Activated CD4-positive, alpha-beta T cell treated with anti-CD3 and anti-CD28 coated beads, Interleukin-2, amount 50 U/mL, for 24 hours (primary cell): ENCODE measurements around the gene TDRD6.

Source experiments
- DNase-seq, 2 donors: peaks; one replicate each; pipeline ENCODE4 v3.0.0-alpha.2; 2020; ENCODE audit warnings: low read depth in 1 of 2, low spot score in 1 of 2

The TDRD6 gene

GRCh38 chr6:46676604-46677313 lies 10.9 kb upstream of the TDRD6 start:
- no peak for DNase-seq

DNA sequence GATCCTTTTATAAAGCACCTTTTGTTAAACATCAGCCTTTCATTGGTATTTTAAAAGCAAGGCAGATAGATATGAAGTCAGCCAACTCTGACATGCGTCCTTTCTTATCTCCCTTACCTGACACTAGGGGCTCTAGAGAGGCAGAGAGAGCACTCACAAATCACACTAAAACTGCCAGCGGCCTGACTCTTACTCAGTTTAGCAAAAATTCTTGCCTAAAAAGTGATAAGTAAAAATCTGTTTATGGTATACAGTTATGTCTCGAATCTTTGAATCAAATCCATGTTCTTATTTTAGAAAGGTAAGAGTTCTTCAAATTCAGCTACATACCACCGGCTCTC lies 10.4 kb upstream of the TDRD6 start:
- no peak for DNase-seq

DNA sequence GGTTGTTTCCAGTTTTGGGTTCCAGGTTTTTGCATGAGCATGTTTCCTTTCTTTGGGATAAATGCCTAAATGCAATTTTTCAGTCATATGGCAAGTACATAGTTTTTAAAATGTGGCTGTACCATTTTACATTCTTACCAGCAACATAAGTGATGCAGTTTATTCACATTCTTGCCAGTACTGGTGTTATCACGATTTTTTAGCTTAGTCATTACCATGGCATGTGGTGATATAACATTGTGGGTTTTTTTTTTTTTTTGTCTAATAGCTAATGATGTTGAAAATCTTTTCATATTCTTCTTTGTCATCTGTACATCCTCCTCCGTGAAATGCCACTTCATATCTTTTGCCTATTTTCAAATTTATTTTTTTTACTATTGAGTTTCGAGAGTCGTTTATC lies 2.9 kb upstream of the TDRD6 start:
- no peak for DNase-seq

DNA sequence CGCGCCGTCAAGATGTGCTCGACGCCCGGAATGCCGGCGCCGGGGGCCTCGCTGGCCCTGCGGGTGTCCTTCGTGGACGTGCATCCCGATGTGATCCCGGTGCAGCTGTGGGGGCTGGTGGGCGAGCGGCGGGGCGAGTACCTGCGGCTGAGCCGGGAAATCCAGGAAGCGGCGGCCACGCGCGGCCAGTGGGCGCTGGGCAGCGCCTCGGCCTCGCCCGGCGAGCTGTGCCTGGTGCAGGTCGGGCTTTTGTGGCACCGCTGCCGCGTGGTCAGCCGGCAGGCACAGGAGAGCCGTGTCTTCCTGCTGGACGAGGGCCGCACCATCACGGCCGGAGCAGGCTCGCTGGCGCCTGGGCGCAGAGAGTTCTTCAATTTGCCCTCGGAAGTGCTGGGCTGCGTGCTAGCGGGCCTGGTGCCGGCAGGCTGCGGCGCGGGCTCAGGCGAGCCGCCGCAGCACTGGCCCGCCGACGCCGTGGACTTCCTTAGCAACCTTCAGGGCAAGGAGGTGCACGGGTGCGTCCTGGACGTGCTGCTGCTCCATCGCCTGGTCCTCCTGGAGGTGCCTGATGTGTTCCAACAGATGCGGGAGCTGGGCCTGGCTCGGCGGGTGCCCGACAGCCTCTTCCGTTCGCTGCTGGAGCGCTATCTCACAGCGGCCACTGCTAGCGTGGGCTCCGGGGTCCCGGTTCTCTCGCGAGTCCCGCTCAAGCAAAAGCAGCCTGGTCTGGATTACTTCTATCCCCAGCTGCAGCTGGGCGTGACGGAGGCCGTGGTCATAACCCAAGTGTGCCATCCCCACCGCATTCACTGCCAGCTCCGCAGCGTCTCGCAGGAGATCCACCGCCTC lies 656 bp downstream of the TDRD6 start:
- no peak for DNase-seq

GRCh38 chr6:46688966-46689335 lies 1.3 kb downstream of the TDRD6 start:
- no peak for DNase-seq

DNA sequence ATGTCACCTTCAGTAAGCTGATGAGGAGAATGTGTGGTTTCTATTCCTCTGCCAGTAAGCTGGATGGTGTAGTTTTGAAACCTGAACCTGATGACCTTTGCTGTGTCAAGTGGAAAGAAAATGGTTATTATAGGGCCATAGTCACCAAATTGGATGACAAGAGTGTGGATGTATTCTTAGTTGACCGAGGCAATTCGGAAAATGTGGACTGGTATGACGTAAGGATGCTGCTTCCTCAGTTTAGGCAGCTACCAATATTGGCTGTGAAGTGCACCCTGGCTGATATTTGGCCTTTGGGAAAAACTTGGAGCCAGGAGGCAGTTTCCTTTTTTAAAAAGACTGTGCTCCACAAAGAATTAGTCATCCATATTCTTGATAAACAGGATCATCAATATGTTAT lies 2.0 kb downstream of the TDRD6 start:
- DNase-seq, result no peak

- DNase-seq, result no peak
Measured at GRCh38 chr6:46690141-46690755, 2.6 kb downstream of the TDRD6 start.

DNA sequence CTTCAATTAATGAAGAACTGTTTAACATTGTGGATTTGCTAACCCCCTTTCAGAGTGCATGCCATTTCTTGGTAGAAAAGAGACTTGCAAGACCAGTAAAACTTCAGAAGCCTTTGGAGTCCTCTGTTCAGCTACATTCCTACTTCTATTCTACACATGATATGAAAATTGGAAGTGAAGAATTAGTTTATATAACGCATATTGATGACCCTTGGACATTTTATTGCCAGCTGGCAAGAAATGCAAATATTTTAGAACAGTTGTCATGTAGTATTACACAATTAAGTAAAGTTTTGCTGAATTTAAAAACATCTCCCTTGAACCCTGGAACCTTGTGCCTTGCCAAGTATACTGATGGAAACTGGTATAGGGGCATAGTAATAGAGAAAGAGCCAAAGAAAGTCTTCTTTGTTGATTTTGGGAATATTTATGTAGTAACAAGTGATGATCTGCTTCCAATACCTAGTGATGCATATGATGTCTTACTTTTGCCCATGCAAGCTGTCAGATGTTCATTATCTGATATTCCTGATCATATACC lies 3.3 kb downstream of the TDRD6 start:
- DNase-seq, result no peak

GRCh38 chr6:46699970-46700369 lies 12.3 kb downstream of the TDRD6 start:
- DNase-seq, result no peak

DNA sequence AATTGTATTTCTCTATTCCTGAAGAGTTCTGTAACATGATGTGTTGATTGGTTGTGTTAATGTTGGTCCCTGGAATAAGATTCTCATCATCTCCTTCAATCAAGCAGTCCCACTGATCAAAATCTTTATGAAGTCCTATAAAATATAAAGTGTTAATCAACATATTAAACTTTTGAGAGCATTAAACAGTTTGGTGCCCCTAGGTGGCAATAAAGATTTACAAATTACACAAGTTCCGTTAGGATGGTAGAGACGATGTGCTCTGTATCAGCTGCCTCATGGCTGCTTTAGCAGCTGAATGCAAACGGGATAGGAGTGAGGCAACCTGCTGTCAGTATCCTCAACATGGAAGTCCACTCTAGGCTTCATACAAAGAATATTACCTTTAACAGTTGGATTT lies 16.9 kb downstream of the TDRD6 start:
- no peak for DNase-seq

DNA sequence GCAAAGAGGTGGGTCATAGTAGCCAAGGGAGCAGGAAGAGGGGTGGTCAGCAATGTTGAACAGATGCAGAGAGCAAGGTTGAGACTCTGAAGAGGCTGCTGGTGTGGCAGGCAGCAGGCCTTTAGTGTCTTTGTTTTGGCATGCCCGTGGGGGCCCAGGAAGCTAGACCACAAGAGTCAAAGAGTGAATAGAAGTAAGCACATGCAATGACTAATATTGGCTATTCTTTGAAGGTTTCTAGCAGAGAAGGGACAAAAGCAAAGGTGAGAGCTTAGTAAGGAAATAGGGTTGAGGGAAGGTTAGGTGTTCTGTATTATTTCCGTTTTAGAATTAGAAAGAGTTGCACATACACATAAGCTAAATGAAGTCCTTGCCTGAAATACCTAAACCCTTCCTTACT lies 18.8 kb downstream of the TDRD6 start:
- no peak for DNase-seq

GRCh38 chr6:46711491-46711890 lies 23.8 kb downstream of the TDRD6 start:
- no peak for DNase-seq

DNA sequence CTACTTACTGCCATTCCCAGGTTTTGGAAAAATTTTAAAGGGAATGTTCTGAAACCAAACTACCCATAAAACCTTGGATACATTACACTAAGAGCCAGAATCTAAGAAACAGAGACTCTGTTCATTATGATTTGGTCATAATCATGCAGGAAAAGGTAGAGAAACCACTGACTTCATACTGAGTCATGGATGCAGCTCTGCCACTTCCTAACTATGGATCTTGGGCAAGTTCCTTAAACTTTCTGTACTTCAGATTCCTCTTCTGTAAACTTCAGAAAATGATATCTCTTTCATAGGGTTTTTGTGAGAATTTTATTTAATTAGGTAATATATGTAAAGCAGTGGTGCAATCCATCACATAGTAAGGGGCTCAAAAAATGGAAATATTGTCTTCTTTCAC lies 27.5 kb downstream of the TDRD6 start:
- no peak for DNase-seq

GRCh38 chr6:46719099-46719498 lies 31.4 kb downstream of the TDRD6 start:
- no peak for DNase-seq

- no peak for DNase-seq
Measured at GRCh38 chr6:46720401-46720800, 32.7 kb downstream of the TDRD6 start.

- no peak for DNase-seq
Measured at GRCh38 chr6:46729787-46730326, 42.2 kb downstream of the TDRD6 start.

DNA sequence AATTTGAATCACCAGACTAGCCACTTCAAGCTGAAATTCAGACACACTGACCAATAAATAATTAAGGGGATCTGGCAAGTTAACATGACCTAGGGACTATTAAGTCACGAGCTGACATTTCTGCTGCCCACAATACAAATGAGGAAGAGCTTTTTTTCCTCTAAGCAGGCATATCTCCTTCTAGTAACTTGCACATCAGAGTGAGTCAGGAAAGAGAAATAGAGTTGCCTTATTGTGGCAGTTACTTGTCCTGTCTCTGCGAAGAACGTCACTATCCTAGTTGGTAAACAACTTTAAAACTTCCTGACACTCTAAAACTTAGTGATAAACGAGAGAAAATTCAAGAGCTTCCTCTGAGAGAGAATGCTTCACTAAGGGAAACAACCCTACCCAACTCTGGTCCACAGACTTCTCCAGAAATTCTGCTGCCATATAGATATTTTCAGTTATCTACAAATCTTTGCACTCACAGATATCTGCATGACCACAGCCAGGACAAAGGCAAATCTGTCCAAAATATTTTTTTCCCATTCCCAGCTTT lies 43.3 kb downstream of the TDRD6 start:
- no peak for DNase-seq

GRCh38 chr6:46733341-46733801 lies 45.7 kb downstream of the TDRD6 start:
- no peak for DNase-seq

GRCh38 chr6:46734867-46735719 lies 47.4 kb downstream of the TDRD6 start, which contains the start of gene PLA2G7:
PLA2G7 (minus strand) TSS chr6:46735375; CDS start chr6:46722891, 12,484 bp downstream.
- no peak for DNase-seq

- DNase-seq, result no peak
Measured at GRCh38 chr6:46735720-46736031, 48.0 kb downstream of the TDRD6 start.

DNA sequence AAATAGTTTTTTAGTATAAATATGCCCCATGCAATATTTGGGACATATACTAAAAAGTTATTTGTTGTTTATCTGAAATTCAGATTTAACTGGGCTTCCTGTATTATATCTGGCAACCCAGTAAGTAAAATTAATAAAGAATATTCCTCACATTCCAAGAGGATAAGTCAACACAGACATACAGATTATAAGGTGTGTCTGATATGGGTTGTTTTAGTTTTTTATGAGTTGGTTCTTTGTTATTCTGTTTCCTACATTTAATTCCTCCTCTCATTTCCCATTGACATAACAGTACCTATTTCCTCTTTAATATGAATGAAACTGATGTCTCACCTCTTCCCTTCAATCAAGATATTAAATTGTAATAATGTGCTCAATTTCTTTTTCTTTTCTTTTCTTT lies 49.2 kb downstream of the TDRD6 start:
- DNase-seq, result no peak
